UCSD-AML1 (cell line): ENCODE measurements around the gene CLRN2.
"Not testable (repeated sequence)": the region's sequence is repeated elsewhere in the genome, so short reads cannot be mapped to it uniquely, and the experiment has no call there.

Experiments used
- DNase-seq: peaks from one replicate; lab custom pipeline; 2025; ENCODE audit not compliant: unreplicated experiment; lab: John Stamatoyannopoulos, UW

Gene CLRN2

GRCh38 chr4:17544205-17544604 is 29.2 kb downstream of the CLRN2 start:
- no peak for DNase-seq

- no peak for DNase-seq
These were observed 29.9 kb downstream of the CLRN2 start for GRCh38 chr4:17544831-17545234.

DNA sequence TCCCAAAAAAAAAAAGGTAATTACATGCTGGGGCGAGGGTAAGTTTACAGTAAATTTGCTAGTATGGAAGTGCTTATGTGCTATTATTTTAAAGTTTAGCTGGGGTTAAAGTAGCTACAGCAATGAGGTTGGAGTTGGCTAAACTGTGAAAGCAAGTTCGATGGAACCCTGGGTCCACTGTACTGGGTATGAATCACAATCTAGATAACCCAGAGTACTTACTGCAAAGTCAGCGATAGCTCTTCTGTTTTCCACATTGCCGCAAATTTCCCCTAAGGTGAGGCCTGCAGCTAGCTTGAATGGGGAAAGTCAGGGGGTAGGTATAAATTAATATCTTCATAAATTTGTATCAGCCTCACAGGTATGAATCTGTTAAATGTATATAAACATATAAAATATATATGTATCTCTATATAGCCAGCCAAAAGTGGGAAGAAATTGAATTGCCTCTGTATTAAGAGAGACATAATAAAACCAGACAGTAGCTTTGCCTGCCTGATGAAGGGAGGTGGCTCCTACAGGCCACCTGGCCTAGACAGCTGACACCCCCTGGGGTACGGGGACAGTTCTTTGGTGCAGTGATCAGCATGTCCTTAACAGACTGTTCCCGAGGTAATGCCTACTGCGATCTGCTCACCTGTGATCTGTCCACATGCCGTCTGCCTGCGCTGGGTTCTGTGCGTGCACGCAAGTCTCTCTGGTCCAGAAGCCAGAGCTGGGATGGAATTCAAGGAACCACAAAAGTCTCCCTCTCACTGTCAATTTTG is 30.6 kb downstream of the CLRN2 start:
- DNase-seq = no peak

- no peak for DNase-seq
These were observed 31.3 kb downstream of the CLRN2 start for GRCh38 chr4:17546222-17546621.

DNA sequence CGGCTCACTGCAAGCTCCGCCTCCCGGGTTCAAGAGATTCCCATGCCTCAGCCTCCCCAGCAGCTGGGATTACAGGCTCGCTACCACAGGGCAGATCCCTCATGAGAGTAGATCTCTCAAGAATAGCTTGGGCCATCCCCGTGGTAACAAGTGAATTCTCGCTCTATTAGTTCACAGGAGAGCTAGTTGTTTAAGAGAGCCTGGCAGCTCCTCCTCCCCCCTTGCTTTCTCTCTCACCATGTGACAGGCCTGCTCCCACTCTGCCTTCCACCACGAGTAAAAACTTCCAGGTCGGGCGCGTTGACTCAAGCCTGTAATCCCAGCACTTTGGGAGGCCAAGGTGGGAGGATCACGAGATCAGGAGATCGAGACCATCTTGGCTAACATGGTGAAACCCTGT is 31.7 kb downstream of the CLRN2 start:
- DNase-seq = no peak

DNA sequence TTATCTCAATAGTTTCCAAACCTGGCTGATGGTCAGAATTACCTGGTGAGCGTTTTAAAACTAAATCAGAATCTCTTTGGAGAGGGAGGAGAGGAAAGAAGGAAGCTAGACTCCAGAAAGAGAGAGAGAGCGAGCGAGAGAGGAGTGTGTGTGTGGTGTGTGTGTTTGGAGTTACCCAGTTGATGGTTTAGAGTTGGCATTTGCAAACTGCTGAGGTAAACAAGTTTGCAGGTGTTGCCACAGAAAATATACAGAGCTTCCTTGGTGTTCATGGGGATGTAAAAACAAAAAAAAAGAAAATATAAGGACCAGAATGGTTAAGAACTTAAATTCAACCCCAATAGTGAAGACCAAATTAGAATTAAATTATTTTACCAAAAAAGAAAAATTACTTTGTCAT is 35.6 kb downstream of the CLRN2 start:
- no peak for DNase-seq

GRCh38 chr4:17552427-17552826 is 37.5 kb downstream of the CLRN2 start:
- no peak for DNase-seq

- no peak for DNase-seq
These were observed 39.6 kb downstream of the CLRN2 start for GRCh38 chr4:17554568-17554967.

DNA sequence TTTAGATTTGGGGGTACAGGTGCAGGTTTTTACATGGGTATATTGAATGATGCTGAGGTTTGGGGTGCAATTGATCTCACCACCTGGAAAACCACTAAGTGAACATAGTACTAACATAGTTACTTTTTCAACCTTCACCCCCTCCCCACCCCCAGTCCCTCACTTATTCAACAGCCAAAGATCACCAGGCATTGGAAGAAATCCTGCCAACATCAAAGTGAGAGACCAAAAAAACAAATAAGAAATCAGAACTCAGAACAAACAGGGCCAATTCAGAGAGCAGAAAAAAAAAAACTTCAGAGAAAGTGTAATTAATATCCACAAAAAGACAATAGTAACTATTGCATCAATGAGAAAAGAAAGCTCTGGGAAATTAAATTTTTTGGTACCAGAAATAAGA is 41.5 kb downstream of the CLRN2 start:
- no peak for DNase-seq

GRCh38 chr4:17557880-17558279 is 42.9 kb downstream of the CLRN2 start:
- DNase-seq = no peak

- DNase-seq = no peak
These were observed 44.2 kb downstream of the CLRN2 start for GRCh38 chr4:17558941-17559708.

DNA sequence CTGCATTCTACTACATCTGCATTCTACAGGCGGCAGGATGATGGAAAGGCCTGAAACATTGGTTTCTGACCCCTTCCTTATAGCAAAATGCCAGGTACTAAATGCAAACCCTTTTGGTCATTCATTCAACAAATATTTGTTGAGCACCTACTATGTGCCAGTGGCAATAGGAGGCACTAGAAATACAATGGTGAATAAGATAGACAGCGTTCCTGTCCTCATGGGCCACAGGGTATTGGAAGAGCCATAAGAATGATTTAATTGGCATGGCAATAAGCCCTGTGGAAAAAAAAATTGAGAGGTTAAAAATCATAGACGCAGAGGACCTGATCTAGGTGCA is 44.7 kb downstream of the CLRN2 start:
- no peak for DNase-seq

DNA sequence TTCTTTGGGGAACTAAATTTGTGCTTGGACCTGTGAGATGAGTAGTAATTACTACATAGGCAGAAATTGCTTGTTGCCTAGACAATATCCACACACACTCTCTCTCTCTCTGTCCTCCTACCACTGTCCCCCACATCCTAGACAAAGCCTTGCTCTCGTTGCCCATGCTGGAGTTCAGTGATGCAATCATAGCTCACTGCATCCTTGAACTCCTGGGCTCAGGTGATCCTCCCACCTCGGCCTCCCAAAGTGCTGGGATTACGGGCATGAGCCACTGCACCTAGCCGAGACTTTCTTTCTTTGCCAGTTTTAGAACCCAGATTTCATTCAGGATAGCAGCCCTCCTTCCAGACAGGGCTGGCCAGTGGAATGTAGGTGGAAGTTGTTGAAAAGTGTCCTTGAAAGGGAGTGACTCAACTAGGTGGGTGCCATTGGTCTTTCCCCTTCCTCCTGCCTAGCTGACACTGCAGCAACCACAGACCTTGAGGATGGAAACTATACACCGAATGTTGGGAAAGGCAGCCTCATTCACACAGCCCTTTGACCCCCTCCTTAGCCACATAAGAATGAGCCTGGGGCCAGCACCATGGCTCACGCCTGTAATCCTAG is 45.2 kb downstream of the CLRN2 start:
- no peak for DNase-seq

DNA sequence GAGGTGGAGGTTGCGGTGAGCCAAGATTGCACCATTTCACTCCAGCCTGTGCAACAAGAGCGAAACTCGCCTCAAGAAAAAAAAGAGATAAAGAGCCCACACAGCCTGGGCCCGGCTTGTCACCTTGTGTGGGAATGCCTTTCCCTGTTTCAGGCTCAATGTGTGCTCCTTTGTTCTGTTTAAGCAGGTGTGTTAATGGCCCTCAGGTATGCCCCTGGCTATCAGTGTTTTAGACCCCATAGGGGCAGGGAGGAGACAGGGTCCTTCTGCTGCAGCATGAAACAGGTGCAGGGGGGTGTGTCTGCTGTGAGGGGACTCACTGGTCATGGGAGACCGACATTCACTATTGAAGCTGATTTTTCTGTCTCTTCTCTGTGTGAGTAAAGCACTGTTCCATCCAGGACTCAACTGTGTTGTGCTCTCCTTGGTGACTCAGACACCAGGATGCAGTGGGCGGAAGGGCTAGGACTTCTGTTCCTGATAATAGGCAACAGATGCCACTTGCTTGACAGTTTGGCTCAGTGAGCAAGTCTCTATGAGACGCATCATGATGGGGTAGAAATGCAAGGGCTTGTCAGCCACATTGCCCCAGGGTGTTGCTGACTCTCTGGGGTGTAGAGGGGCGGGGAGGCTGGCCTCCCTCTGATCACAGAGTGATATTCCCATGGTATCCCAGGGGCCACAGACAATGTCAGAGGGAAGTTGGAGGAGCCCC is 46.4 kb downstream of the CLRN2 start:
- no peak for DNase-seq

DNA sequence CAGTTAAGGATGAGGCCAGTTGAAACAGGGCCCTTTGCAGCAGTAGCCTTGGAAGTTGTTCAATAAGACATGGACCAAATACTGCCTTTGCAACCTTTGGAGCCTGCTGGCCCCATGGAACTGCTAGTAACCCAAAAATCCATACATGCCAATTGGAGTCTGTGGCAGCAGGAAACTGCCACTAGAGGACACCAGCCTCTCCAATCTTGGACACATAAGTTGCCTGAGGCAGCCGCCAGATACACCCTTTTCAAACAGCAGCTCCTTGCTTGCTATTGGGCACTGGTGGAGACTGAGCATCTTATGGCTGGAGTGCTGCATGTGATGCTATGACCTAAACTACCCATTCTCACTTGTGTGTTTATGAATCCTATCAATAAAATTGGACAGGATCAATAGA is 47.2 kb downstream of the CLRN2 start:
- no peak for DNase-seq

DNA sequence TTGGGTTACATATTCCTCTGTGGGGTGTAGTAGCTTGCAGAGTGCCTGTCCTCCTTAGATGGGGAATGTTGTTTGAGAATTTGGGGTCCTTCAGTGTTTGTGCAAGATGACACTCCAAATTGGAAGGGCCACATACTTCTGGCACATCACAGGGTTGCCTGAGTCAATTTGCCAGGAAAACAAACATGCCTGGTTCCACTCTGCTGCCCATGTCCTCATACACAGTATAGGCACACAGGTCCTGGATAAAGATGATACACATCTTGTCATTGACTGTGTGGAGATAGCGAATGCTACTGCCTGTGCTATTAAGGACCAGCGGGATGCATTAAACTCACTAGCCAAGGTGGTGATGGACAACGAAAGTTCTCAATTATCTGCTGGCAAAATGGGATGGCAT is 50.9 kb downstream of the CLRN2 start:
- no peak for DNase-seq

- DNase-seq = no peak
These were observed 52.3 kb downstream of the CLRN2 start for GRCh38 chr4:17567271-17567670.

DNA sequence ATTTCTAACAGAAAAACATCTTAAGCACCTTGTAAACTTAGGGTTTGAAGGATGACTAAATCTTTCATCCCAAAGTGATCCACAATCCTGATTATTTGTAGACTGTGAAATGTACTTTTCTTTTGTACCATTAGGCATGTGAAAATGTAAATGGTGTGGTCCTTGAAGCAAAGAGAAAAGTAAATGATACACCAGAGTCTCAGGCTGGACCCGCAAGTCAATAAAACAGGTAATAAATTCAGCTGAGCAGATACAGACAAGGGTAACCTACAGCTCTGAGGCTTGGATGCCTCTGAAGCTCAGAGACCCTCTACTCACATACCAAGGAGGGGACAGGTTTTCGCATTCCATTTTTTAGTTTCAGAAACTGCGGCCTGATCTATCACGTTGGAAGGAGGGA is 59.2 kb downstream of the CLRN2 start:
- DNase-seq = no peak

- DNase-seq = not testable (repeated sequence)
These were observed 60.2 kb downstream of the CLRN2 start for GRCh38 chr4:17575177-17575576.
